GM12878 (cell line): Measurements from ENCODE around the gene EPHB1. TPM values are rescaled to one million over a fixed set of nuclear protein-coding genes. Genes with fewer than 3 reads are reported as not detected.

ENCODE experiments used
- ATAC-seq: fragments of 200-7000 bp; cut with Tn5 transposase; 3 replicates; pipeline ENCODE4 v1.9.1; 2020; ENCODE audit warnings: mild to moderate bottlenecking, moderate library complexity
- BruUV-seq: library from RNA; stranded (reverse); fragments of 400-500 nt; replicated peaks from 2 replicates; lab custom pipeline; 2021; lab: Mats Ljungman, UMichigan
- CTCF ChIA-PET: fragments of 300-600 bp; sonication (Branson Sonifier 250); formaldehyde crosslinking; extraction: SDS; loops from one replicate; lab custom pipeline; 2021; ENCODE audit warnings: inconsistent platforms; lab: Yijun Ruan, JAX
- POLR2A ChIA-PET: fragments of 350-600 bp; formaldehyde crosslinking; extraction: SDS; loops from one replicate; lab custom pipeline; 2021; ENCODE audit warnings: inconsistent platforms; lab: Charles Lee
- RAD21 ChIA-PET: fragments of 300-600 bp; sonication (Branson Sonifier 250); formaldehyde crosslinking; loops from one replicate; lab custom pipeline; 2023; ENCODE audit warnings: antibody characterized with exemption; ENCODE audit not compliant: unreplicated experiment; lab: Charles Lee
- SMC1A ChIA-PET: fragments of 300-600 bp; sonication (Branson Sonifier 250); formaldehyde crosslinking; loops from one replicate; lab custom pipeline; 2023; ENCODE audit not compliant: unreplicated experiment, uncharacterized antibody; lab: Charles Lee
- DNase-seq: peaks from one replicate; pipeline ENCODE4 v3.0.0-alpha.2; 2011; ENCODE audit warnings: low read depth, low spot score
- FAIRE-seq: peaks from 3 replicates; lab custom pipeline; 2011; peaks lifted over from hg19 to GRCh38; lab: Jason Lieb, UNC
- H2AFZ ChIP-seq: 2 replicates; pipeline ENCODE4 v1.6.0; 2011; ENCODE audit warnings: low read depth, low read length, control low read depth; ENCODE audit not compliant: control insufficient read depth
- H3K27ac ChIP-seq: 2 replicates; pipeline ENCODE4 v1.5.1; 2011; ENCODE audit warnings: control low read depth; ENCODE audit not compliant: control insufficient read depth, insufficient read depth
- H3K27me3 ChIP-seq, 2 experiments: replicated peaks in 1 of 2; 2 replicates each; pipeline versions ENCODE4 v1.6.0 to v1.6.1; 2011; ENCODE audit warnings: low read length in 1 of 2; ENCODE audit not compliant: control insufficient read depth in 2 of 2, insufficient read depth in 2 of 2
- H3K36me3 ChIP-seq, 2 experiments: 2 replicates each; pipeline ENCODE4 v1.5.1; 2011; ENCODE audit warnings: low read length in 1 of 2; ENCODE audit not compliant: control insufficient read depth in 2 of 2, insufficient read depth in 2 of 2
- H3K4me1 ChIP-seq: 2 replicates; pipeline ENCODE4 v1.6.1; 2011; ENCODE audit warnings: mild to moderate bottlenecking, low read length, moderate library complexity, mixed read lengths; ENCODE audit not compliant: control insufficient read depth, insufficient read depth
- H3K4me2 ChIP-seq: 2 replicates; pipeline ENCODE4 v1.6.0; 2011; ENCODE audit warnings: control low read depth; ENCODE audit not compliant: control insufficient read depth, insufficient read depth
- H3K4me3 ChIP-seq: fragments of 200-600 bp; sonication (generic); 2 replicates; pipeline ENCODE4 v1.5.1; 2016
- H3K79me2 ChIP-seq: 2 replicates; pipeline ENCODE4 v1.6.0; 2011; ENCODE audit warnings: low read length; ENCODE audit not compliant: control insufficient read depth, insufficient read depth
- H3K9ac ChIP-seq: 2 replicates; pipeline ENCODE4 v1.8.0; 2011; ENCODE audit warnings: low read length, control low read depth, mixed read lengths; ENCODE audit not compliant: control insufficient read depth, insufficient read depth
- H3K9me3 ChIP-seq: replicated peaks from 3 replicates; pipeline ENCODE4 v1.5.1; 2011; ENCODE audit warnings: mild to moderate bottlenecking, low read length; ENCODE audit not compliant: control insufficient read depth, insufficient read depth
- H4K20me1 ChIP-seq: 2 replicates; pipeline ENCODE4 v1.6.0; 2011; ENCODE audit not compliant: control insufficient read depth, insufficient read depth
- CEBPZ ChIP-seq: fragments of 150-350 bp; IDR thresholded peaks from 2 replicates; pipeline ENCODE4 v1.6.1; 2016; ENCODE audit warnings: low read depth, low read length
- EP300 ChIP-seq, 2 experiments: fragments of 150-350 bp in 1 of 2; IDR thresholded peaks; 2 replicates each; pipeline ENCODE4 v1.6.1; 2011 to 2012; ENCODE audit warnings: low read depth in 2 of 2, low read length in 2 of 2, borderline replicate concordance in 1 of 2, improper control_type of control experiment in 1 of 2, inconsistent platforms in 1 of 2; ENCODE audit not compliant: control insufficient read depth in 1 of 2
- ETV6 ChIP-seq, 2 experiments: fragments of 450-650 bp in 1 of 2; IDR thresholded peaks in 1 of 2; conservative IDR thresholded peaks in 1 of 2; 2 replicates each; pipeline ENCODE4 v1.6.1; 2014; ENCODE audit warnings: antibody characterized with exemption in 1 of 2, borderline replicate concordance in 1 of 2, low read depth in 1 of 2, mild to moderate bottlenecking in 1 of 2, moderate library complexity in 1 of 2
- MEF2A ChIP-seq: IDR thresholded peaks from 2 replicates; pipeline ENCODE4 v1.6.1; 2011; ENCODE audit warnings: low read depth, mild to moderate bottlenecking, low read length, moderate library complexity; ENCODE audit not compliant: insufficient read depth
- MEF2B ChIP-seq: fragments of 450-650 bp; IDR thresholded peaks from 2 replicates; pipeline ENCODE4 v1.6.1; 2018; ENCODE audit warnings: mild to moderate bottlenecking, moderate library complexity; ENCODE audit not compliant: partially characterized antibody, poor library complexity, severe bottlenecking
- MTA3 ChIP-seq: IDR thresholded peaks from 2 replicates; pipeline ENCODE4 v1.6.1; 2012; ENCODE audit warnings: low read length, inconsistent platforms, borderline replicate concordance
- MYB ChIP-seq: fragments of 150-350 bp; IDR thresholded peaks from 2 replicates; pipeline ENCODE4 v1.6.1; 2014; ENCODE audit warnings: mild to moderate bottlenecking, low read depth, low read length, borderline replicate concordance
- NFYB ChIP-seq: IDR thresholded peaks from 2 replicates; pipeline ENCODE4 v1.6.1; 2011; ENCODE audit warnings: low read depth, mild to moderate bottlenecking, low read length, improper control_type of control experiment, moderate library complexity; ENCODE audit not compliant: insufficient read depth
- NR2F1 ChIP-seq: fragments of 450-650 bp; conservative IDR thresholded peaks from 2 replicates; pipeline ENCODE4 v1.6.1; 2017; ENCODE audit warnings: mild to moderate bottlenecking
- POLR2AphosphoS2 ChIP-seq: IDR thresholded peaks from 2 replicates; pipeline ENCODE4 v1.6.1; 2011; ENCODE audit warnings: low read depth, mild to moderate bottlenecking, low read length, improper control_type of control experiment, moderate library complexity
- PRDM15 ChIP-seq: fragments of 450-650 bp; formaldehyde crosslinking; IDR thresholded peaks from 2 replicates; pipeline ENCODE4 v1.4.0; 2020; ENCODE audit warnings: mild to moderate bottlenecking, moderate library complexity
- SUZ12 ChIP-seq: fragments of 200-600 bp; sonication (generic); IDR thresholded peaks from one replicate; pipeline ENCODE4 v1.6.1; 2018; ENCODE audit warnings: antibody characterized with exemption, mild to moderate bottlenecking; ENCODE audit not compliant: unreplicated experiment
- TCF7 ChIP-seq: IDR thresholded peaks from 2 replicates; pipeline ENCODE4 v1.6.1; 2014; ENCODE audit warnings: antibody characterized with exemption, borderline replicate concordance
- WGBS: methylation state at CpG from one replicate; pipeline ENCODE4 v1.1.6; 2016; ENCODE audit warnings: low lambda C conversion rate; ENCODE audit not compliant: insufficient replicate concordance, insufficient coverage; ENCODE audit errors: missing lambda C conversion rate; 5-methylcytosine and 5-hydroxymethylcytosine counted together
- in situ Hi-C: fragments of 300-500 bp; cut with MboI; formaldehyde crosslinking; loops from 9 replicates; pipeline ENCODE4 v1.14.3; 2018; ENCODE audit warnings: mixed read lengths
- intact Hi-C: fragments of 100-400 bp; cut with micrococcal nuclease; formaldehyde crosslinking; loops from one replicate; pipeline ENCODE4 v1.14.2; 2022; ENCODE audit not compliant: unreplicated experiment
- polyA plus RNA-seq, 11 experiments: library from polyadenylated mRNA; depleted of rRNA in 4 of 11; unstranded in 6 of 11; stranded (reverse) in 5 of 11; fragments of >200 nt; fragmentation: Nextera tagmentation in 4 of 11; fragmentation: Illumina TruSeq in 1 of 11; extraction: Ambion mirVana in 4 of 11; extraction: Trizol in 1 of 11; gene quantifications; 1 replicate in 1 of 11; 2 replicates in 10 of 11; pipeline versions ENCODE4 v1.2.1 to v1.2.3, GENCODE V29; 2011 to 2016; ENCODE audit warnings: inconsistent platforms in 2 of 11, missing spikeins in 2 of 11, low read depth in 1 of 11
- total RNA-seq, 4 experiments: library from RNA; depleted of rRNA in 3 of 4; stranded (reverse); fragments of >200 nt in 3 of 4; fragmentation: Illumina TruSeq in 1 of 4; extraction: Trizol in 1 of 4; gene quantifications; 2 replicates each; pipeline versions ENCODE4 v1.2.1 to v1.2.3, GENCODE V29; 2013 to 2021

EPHB1 gene
- total and polyA plus RNA-seq, 10 of the 15 experiments (the other 5 are each of a cell fraction or from before 2014, with no cell fraction given), result 0.33 to 23.8 (median 1.2) TPM

- TF ChIP-seq ETV6 (conservative IDR thresholded peaks at IDR 0.05 in 1 of 2, IDR thresholded peaks at IDR 0.05 in 1 of 2; ENCODE audit: borderline replicate concordance in 1 of 2, low read depth in 1 of 2) (no peak), CEBPZ (no peak), MEF2A (no peak)
These were observed 466.9 kb downstream of the EPHB1 start (continued) for GRCh38 chr3:135261916-135262315.

- CTCF ChIA-PET, result interaction anchor here (1.1 kb wide), 1 partner anchor 468 kb away, joined by 3 read pairs; the partner anchor contains the start of gene EPHB1
- no peak overlapping the region for H3K4me2 ChIP-seq
- no peaks in the 10 kb centered on the region for H3K4me1 ChIP-seq
- RAD21 ChIA-PET, result no interaction called here
- no peaks in the 10 kb centered on the region for H4K20me1 ChIP-seq
- H3K27me3 ChIP-seq, result no peaks in the 10 kb centered on the region
- intact Hi-C loops (no loop called here), in situ Hi-C loops (no loop called here)
- H3K9me3 ChIP-seq, result no peaks in the 10 kb centered on the region
- POLR2A ChIA-PET, result no interaction called here
- no peak overlapping the region for H2AFZ ChIP-seq
- DNase-seq (no peak), FAIRE-seq (no peak), ATAC-seq (no peak)
- no peaks in the 10 kb centered on the region for H3K79me2 ChIP-seq
- no peak overlapping the region for H3K4me3 ChIP-seq
- no TSS peak for BruUV-seq
- peaks cover 0 to 3% of the 10 kb centered on the region in 2 experiments; a peak in 2 of 4 replicates for H3K36me3 ChIP-seq
- WGBS, result 32% methylated on average over 4 of the region's 4 CpGs
- H3K9ac ChIP-seq, result no peak overlapping the region
- H3K27ac ChIP-seq, result no peak overlapping the region
- SMC1A ChIA-PET, result no interaction called here
- TF ChIP-seq NR2F1 (no peak), SUZ12 (no peak), MYB (no peak), PRDM15 (no peak), POLR2AphosphoS2 (no peak), MEF2B (no peak), EP300 (IDR thresholded peaks at IDR 0.05; ENCODE audit: borderline replicate concordance in 1 of 2, control insufficient read depth in 1 of 2, low read depth in 2 of 2, low read length in 2 of 2) (no peak), NFYB (no peak), MTA3 (no peak), TCF7 (no peak)
These were observed 467.4 kb downstream of the EPHB1 start for GRCh38 chr3:135262441-135262840.
